ENCODE measurements around the gene LYG2.

- TF ChIP-seq, protein P1, sequence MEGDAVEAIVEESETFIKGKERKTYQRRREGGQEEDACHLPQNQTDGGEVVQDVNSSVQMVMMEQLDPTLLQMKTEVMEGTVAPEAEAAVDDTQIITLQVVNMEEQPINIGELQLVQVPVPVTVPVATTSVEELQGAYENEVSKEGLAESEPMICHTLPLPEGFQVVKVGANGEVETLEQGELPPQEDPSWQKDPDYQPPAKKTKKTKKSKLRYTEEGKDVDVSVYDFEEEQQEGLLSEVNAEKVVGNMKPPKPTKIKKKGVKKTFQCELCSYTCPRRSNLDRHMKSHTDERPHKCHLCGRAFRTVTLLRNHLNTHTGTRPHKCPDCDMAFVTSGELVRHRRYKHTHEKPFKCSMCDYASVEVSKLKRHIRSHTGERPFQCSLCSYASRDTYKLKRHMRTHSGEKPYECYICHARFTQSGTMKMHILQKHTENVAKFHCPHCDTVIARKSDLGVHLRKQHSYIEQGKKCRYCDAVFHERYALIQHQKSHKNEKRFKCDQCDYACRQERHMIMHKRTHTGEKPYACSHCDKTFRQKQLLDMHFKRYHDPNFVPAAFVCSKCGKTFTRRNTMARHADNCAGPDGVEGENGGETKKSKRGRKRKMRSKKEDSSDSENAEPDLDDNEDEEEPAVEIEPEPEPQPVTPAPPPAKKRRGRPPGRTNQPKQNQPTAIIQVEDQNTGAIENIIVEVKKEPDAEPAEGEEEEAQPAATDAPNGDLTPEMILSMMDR (conservative IDR thresholded peaks at IDR 0.05; ENCODE audit: low read depth, low read length): no peak
- no peak for TF ChIP-seq EZH2 (IDR thresholded peaks at IDR 0.05; ENCODE audit: borderline replicate concordance, low read depth, low read length, poor library complexity, severe bottlenecking)
Measured at GRCh38 chr2:99198103-99198841, 57.2 kb downstream of the LYG2 start.
